Parathyroid adenoma (tissue), 2 donors: ENCODE data around the gene TMEM258.

Experiments used
- H2AFZ ChIP-seq: fragments of 300-600 bp; sonication (generic); one replicate; pipeline ENCODE4 v1.7.0; 2017; ENCODE audit warnings: antibody characterized with exemption, mild to moderate bottlenecking
- H3K27ac ChIP-seq: fragments of 300-600 bp; sonication (generic); one replicate; pipeline ENCODE4 v1.7.0; 2017
- H3K27me3 ChIP-seq: fragments of 300-600 bp; sonication (generic); one replicate; pipeline ENCODE4 v1.7.0; 2017; ENCODE audit warnings: low read length; ENCODE audit not compliant: control insufficient read depth, insufficient read depth
- H3K36me3 ChIP-seq: fragments of 300-600 bp; sonication (generic); one replicate; pipeline ENCODE4 v1.7.0; 2017; ENCODE audit warnings: low read length; ENCODE audit not compliant: control insufficient read depth, insufficient read depth
- H3K4me1 ChIP-seq: fragments of 300-600 bp; sonication (generic); one replicate; pipeline ENCODE4 v1.7.0; 2017; ENCODE audit warnings: control low read depth
- H3K4me2 ChIP-seq: fragments of 300-600 bp; sonication (generic); one replicate; pipeline ENCODE4 v1.7.0; 2017; ENCODE audit warnings: low read length
- H3K4me3 ChIP-seq: fragments of 300-600 bp; sonication (generic); one replicate; pipeline ENCODE4 v1.7.0; 2017; ENCODE audit warnings: low read depth, low read length
- H3K79me2 ChIP-seq: fragments of 300-600 bp; sonication (generic); one replicate; pipeline ENCODE4 v1.7.0; 2017; ENCODE audit warnings: control low read depth
- H3K9ac ChIP-seq: fragments of 300-600 bp; sonication (generic); one replicate; pipeline ENCODE4 v1.7.0; 2017; ENCODE audit warnings: mild to moderate bottlenecking
- H3K9me3 ChIP-seq: fragments of 300-600 bp; sonication (generic); one replicate; pipeline ENCODE4 v1.7.0; 2017; ENCODE audit warnings: low read length; ENCODE audit not compliant: control insufficient read depth
- CTCF ChIP-seq: fragments of 300-600 bp; sonication (generic); IDR thresholded peaks from one replicate; pipeline ENCODE4 v1.7.0; 2017; ENCODE audit warnings: antibody characterized with exemption, mild to moderate bottlenecking
- donor health status: primary hyperparathyroidism.

The TMEM258 gene

GRCh38 chr11:61752925-61753521, 39.4 kb downstream of the TMEM258 start:
- Histone ChIP-seq H3K4me2 (peak overlapping the region; percentile 59), H3K79me2 (no peaks in the 10 kb centered on the region), H3K4me3 (no peak overlapping the region), H2AFZ (peak overlapping the region; percentile 56), H3K27me3 (no peaks in the 10 kb centered on the region), H3K4me1 (no peaks in the 10 kb centered on the region), H3K9ac (no peak overlapping the region), H3K9me3 (no peaks in the 10 kb centered on the region), H3K36me3 (no peaks in the 10 kb centered on the region), H3K27ac (no peak overlapping the region)
- no peak for TF ChIP-seq CTCF

GRCh38 chr11:61752117-61752924, 40.1 kb downstream of the TMEM258 start, which contains the start of gene MYRF:
Gene MYRF (plus strand): TSS chr11:61752636. CDS start chr11:61752745, 109 bp downstream.
- H3K4me1 ChIP-seq, result no peaks in the 10 kb centered on the region
- no peaks in the 10 kb centered on the region for H3K36me3 ChIP-seq
- TF ChIP-seq CTCF, result no peak
- H3K27me3 ChIP-seq, result no peaks in the 10 kb centered on the region
- peak within 1 kb of the TSS; percentile 56 for H2AFZ ChIP-seq
- no peak within 1 kb of the TSS for H3K4me3 ChIP-seq
- no peak within 1 kb of the TSS for H3K27ac ChIP-seq
- no peaks in the 10 kb centered on the region for H3K9me3 ChIP-seq
- peak within 1 kb of the TSS; percentile 59 for H3K4me2 ChIP-seq
- H3K79me2 ChIP-seq, result no peaks in the 10 kb centered on the region
- no peak within 1 kb of the TSS for H3K9ac ChIP-seq

DNA sequence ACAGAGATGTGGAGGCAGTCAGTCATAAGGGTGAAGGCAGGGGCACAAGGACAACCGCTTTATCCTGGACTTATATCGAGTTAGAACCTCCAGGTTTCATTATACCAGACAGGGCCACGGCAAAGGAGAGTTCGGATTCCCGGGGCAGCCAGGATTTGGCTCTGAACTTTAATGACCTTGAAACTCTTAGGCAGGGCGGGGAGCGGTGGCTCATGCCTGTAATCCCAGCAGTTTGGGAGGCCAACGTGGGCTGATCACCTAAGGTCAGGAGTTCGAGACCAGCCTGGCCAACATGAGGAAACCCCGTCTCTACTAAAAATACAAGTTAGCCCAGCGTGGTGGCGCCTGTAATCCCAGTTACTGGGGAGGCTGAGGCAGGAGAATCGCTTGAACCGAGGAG, 41.0 kb downstream of the TMEM258 start:
- H3K36me3 ChIP-seq, result no peaks in the 10 kb centered on the region
- H3K79me2 ChIP-seq, result no peaks in the 10 kb centered on the region
- H3K9ac ChIP-seq, result no peak overlapping the region
- H3K4me2 ChIP-seq, result no peak overlapping the region
- H3K27ac ChIP-seq, result no peak overlapping the region
- no peak overlapping the region for H3K4me3 ChIP-seq
- no peak for TF ChIP-seq CTCF
- no peaks in the 10 kb centered on the region for H3K27me3 ChIP-seq
- no peak overlapping the region for H2AFZ ChIP-seq
- H3K4me1 ChIP-seq, result no peaks in the 10 kb centered on the region
- H3K9me3 ChIP-seq, result no peaks in the 10 kb centered on the region

- Histone ChIP-seq H3K9ac (no peak overlapping the region), H3K4me1 (no peaks in the 10 kb centered on the region), H3K79me2 (no peaks in the 10 kb centered on the region), H3K27me3 (no peaks in the 10 kb centered on the region), H3K27ac (no peak overlapping the region), H3K4me3 (no peak overlapping the region), H3K9me3 (no peaks in the 10 kb centered on the region), H3K4me2 (no peak overlapping the region), H3K36me3 (no peaks in the 10 kb centered on the region), H2AFZ (no peak overlapping the region)
- TF ChIP-seq CTCF, result no peak
These were observed 41.6 kb downstream of the TMEM258 start for GRCh38 chr11:61750631-61751273.
